Mesenteric fat pad (tissue), 1 donor: ENCODE measurements around the gene SETBP1. TPM values are rescaled to one million over a fixed set of nuclear protein-coding genes. Genes with fewer than 3 reads are reported as not detected.

ENCODE experiments used
- DNase-seq: peaks from one replicate; pipeline ENCODE4 v3.0.0-alpha.2; 2020; ENCODE audit warnings: low spot score
- long read RNA-seq: library from polyadenylated mRNA; unstranded; transcript quantifications from one replicate; pipeline ENCODE4 v2.0.0, GENCODE V29; 2020
- total RNA-seq: library from RNA; stranded (reverse); fragmentation: NEBNext Ultra II Directional; extraction: Animal tissue kit (Norgen Biotek cat#: 25700); gene quantifications from one replicate; pipeline ENCODE4 v1.2.1, GENCODE V29; 2021
- donor health status: DM: yes; HTN: yes; CAD: no.

Gene SETBP1
- total RNA-seq: 21.6 TPM
- long read RNA-seq, partial matches to known transcripts: 1 of 15 reads
- long read RNA-seq, other reads (novel, unspliced or antisense): 14 of 15 reads

DNA sequence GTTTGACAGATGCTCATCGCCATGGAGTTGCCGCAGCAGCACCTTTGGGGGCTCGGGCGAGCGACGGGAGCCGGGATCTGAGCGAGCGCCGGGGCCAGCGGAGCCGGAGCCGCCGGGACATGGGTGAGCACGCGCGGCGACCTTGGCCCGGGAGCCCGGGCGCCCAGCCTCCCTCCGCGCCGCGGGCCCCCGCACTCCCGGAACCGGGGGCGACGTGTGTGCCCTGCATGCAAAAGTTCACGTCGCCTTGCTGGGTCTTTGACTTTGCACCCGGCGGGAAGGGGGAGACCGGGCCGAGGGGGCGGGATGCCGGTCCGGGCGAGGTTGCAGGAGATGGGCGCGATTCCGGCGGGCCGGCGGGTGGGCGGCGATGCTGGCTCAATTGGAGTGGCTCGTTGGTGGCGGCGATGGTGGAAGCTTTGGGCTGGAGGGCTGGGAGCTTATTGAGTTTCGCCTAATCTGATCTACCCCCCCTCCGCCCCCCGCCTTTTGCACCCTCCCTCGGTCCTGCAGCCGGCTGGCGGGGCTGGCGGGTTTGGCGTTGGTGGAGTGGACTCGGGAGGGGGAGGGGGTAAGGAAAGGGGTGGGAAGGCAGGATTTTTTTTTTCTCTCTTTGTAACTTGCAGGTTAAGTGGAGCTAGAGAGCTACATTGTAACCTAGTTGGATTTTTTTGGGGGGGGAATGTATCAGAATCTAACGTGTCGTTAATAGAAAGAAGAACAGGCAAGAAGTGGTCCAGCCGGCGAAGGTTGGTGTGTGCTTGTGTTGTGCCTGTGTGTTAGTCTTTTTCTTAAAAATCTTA, at the start of gene SETBP1:
TSS of gene SETBP1 (plus strand) at position 616 of the 803 bp plus-strand sequence. CDS start 20,459 bp downstream, outside the sequence.
- DNase-seq: peak; percentile 93

DNA sequence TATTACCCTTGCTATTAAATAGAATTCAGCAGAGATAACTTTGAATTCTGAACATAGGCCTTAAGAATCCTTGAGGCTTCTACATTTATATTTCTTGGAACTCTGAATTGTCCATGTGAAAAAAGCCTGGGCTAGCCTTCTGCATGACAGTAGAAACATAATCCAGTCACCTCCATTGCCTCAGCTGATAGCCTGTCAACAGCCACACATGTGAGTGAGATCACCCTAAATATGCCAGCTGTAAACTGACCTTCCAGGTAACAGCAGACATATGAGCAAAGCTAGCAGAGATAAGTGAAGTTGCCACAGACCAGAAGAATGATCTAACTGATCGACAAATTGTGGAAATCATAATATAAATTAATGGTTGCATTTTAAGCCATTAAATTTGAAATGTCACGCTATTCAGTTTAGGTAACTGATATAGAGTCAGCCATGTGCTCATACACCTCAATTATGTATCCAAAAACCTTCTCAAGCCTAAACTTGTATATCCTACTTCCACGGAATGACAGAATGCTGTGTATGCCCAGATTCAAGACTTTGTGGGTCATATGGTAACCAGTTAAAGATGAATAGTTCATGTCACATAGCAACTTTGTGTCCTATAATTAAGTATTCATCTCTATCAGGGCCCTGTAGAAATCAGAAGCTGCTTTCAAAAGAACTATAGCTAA, 48.1 kb upstream of the SETBP1 start:
- DNase-seq: no peak

DNA sequence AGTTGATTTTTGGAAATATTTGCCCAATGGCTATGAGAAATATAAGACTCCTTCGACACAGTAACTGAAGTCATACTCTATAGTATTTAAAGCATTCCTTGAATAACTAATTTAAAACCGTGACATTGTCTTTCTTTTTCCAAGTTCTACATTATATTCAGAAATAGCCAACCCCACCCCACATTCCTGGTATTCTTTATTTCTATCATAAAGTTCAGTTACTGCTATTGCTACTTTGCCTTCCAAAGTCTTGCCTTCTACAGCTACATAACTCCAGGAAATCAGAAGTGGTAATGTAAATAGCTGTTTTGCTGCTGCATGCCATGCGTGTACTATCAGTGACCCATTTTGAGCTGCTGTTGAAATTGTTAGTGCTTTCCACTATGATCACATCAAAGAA, 45.1 kb upstream of the SETBP1 start:
- DNase-seq: no peak

DNA sequence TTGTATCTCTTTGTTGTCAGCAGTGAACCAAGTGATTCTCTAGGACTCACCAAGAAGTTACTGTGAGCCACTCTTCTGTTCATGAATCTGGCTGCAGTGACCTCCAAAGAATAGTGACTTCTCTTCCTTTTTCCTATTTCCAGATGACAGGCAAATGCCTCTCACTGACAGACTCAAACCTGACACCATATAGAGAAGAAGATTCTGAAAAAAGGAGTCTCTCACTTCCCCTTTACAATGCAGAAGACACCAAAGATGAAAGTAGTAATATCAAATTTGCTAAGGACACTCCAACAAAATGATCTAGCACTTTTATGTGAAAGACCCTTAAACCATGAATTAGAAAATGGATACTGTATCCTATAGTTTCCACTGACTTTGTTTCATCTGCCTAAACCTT, 44.4 kb upstream of the SETBP1 start:
- DNase-seq: no peak

DNA sequence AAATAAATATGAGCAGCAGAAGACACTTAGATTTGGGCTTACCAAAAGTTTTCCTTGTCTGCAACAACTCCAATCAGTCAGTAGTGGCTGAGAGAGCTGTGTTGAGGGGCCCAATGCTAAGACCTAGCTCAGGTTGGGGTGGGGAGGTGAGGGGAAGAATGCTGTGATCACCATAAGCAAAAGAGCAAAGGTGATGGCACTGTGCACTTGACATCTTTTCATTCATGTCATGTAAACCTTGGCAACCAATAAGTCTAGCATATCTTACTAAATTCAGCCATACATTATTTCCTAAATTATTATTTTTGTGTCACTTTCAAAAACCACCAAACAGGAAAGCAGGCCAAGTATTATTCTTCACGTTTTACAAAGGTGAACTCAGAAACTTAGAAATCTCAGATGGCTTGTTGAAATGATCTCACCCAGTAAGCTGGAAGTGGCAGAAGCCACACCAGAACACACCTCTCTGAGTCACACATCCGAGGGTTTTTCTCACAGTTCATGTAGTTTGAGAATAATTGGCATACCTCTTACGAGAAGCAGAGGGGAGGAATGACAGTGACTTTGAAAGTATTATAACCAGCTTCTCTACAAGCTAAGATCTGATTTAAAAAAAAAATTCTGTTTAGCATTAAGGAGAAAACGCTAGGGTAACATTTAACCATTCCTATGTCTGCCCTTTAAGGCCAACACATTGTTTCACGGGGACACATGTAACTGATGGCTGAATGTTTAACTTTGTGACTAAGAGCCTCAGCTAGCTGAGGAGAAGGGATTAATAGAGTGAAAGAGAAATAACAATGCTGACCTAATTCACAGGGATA, 43.3 kb upstream of the SETBP1 start:
- no peak for DNase-seq

DNA sequence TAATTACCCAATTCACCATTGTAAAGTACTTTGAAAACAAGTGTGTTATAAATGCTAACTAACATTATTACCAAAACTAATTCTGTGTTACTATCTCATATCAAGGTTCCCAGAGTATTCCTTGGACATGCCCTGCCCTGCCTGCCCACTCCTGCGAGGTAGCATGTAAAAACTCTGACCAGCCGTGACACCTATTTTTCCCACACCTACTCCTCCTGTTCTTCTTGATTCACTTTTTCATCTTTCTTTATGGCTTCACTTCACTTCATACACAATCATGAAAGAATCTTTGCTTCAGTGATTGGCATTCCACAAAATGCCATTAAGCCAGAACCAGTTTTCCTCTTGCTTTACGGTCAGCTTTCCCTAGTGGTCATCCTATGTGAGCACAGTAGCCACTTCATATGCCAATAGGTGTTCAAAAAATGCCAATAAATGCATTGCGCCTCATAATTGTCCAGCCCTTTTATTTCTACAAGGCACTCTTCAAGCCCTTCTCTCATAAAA, 42.6 kb upstream of the SETBP1 start:
- DNase-seq: no peak

DNA sequence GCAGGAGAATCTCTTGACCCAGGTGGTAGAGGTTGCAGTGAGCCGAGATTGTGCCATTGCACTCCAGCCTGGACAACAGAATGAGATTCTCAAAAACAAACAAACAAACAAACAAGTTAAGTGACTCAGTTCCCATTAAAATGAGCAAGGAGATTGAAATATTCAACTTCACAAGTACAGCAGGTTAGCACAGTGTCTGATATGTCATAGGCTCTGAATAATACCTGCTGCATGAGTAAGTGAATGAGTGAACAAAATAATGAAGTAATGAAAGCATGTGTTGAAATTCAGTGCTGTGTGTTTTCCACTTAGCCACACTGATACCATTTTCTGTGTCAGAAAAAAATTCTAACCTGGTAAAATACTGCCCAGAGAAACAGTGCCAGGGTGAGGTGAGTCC, 41.9 kb upstream of the SETBP1 start:
- no peak for DNase-seq

DNA sequence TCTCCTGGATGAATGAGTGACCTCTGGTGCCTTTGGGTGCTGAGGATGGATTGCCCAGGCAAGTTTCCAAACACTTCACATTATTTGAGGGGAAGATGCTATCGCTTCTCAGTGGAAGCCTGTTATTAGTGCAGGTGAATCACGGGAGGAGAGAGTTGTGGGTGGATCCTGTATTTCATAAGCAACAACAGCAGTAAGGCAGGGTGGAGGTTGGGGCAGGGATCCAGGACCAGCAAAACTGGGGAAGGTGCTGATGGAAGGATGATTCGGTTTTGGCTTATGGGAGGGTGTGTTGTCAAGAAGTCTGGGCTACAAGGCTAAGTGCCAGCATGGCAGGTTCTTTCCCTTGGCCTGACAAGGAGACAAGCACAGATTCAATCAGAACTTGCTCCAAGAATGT, 37.7 kb upstream of the SETBP1 start:
- DNase-seq: no peak

DNA sequence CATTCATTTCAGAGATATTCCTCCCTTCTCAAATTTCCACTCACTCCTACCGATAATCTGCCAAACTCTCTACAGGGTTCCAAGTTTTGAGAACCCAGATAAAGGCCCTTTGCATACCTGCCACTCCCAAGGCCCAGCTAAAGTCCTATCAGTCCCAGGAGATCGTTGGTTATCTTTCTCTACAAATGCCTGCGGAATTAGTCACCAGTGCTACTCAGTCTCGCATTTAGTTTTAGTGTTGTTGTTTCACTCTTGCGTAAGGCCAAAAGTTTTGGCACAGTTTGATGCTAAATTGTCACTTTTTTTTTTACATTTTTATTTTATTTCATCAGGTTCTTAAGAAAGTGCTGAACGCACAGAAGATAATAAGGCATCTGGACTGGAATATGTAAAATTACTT, 29.2 kb upstream of the SETBP1 start:
- no peak for DNase-seq

DNA sequence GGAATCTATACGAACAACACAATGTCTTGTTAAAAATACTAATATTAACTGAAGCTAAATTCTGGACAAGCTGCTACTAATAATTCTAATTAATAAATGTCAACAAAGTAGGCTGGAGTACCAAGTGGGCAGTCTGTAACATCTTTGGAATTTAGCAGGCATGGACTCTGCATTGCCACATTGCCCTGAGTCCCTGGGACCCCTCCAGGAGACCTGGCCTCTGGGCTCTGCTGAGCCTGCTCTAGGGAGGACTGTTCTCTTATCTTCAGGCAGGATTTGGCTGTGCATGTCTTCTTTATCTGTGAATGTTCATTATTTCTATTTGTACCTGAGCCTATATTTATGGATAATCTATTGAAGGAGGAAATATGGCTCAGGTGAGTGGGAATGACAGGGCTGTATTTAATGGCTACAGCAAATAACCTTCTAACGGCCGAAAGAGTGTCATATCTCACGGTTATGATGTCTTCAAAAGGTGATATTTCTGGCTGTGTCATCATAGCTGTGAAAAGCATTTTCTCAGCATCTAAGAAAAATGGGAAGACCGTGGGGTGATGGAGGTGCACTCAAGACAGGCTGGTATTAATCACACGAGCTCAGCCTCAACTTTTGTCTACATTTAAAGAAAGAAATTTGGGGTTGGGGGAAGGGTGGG, 28.6 kb upstream of the SETBP1 start:
- DNase-seq: no peak

DNA sequence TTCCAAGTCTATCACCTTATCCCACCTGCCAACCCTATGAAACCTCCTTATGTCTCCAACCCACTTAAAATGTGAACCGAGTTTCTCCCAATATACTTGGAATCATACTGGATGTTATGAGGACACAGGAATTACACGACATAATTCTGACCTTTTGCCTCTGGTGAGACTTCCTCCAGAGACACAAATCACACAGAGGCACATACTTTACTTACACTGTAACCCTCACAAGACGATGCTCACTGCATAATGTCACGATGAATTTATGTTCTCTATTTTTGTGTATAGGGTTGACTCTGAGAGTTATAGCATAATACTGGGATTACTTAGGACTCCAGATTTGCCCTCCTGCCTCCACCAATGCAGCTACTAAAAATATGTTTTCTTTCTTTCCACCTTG, 28.0 kb upstream of the SETBP1 start:
- DNase-seq: no peak

DNA sequence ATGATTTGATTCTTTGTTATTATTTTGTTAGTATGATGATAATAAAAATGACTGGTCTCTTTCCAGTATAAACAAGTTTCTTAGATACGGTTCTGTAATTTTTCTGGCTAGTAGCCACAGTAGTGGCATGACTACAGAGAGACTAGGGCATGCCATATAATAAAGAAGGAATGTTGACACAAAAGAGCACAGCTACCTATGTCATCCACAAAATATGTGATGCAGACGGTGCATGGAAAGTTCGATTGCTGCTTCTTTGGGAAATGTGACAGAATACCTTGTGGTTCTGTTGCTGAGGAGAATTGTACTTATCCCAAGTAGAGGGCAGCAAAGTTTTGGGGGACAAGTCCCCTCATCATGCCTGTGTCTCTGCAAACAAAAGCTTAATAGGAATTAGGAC, 26.1 kb upstream of the SETBP1 start:
- no peak for DNase-seq

DNA sequence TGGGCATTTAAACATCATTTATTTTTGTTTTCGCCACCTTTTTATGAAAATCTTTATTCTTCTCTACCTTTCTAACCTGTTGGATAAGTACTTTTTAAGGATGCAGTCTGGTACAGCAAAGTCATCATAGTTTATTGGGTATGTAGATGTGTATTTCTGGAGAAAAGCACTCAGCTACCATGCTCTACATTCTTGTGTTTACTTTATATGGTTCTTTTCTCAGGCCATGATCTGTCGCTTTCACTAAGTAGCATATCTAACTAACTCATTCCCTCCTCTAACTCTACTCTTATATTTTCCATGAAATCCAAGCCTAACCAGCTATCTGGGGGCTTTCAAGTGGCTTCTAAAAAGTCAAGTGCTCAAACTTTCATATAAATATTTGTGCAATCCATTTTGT, 25.3 kb upstream of the SETBP1 start:
- DNase-seq: no peak

DNA sequence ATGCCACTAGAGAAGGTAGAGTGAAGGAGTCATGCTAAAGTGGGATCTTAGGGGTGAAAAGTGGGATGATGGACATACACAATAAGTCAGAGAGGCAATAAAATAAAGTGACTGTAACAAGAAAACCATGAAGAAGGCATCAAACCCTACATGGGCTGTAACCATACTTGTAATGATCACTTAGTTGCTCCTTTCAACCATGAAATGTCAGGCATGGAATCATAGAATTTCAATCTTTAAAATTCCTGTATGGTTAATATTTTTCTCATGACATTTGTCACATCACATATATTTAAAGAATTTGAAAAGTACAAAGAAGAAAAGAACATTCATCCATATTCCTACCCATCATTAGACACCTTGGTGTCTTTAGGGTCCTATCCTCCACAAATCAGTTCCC, 20.9 kb upstream of the SETBP1 start:
- no peak for DNase-seq

DNA sequence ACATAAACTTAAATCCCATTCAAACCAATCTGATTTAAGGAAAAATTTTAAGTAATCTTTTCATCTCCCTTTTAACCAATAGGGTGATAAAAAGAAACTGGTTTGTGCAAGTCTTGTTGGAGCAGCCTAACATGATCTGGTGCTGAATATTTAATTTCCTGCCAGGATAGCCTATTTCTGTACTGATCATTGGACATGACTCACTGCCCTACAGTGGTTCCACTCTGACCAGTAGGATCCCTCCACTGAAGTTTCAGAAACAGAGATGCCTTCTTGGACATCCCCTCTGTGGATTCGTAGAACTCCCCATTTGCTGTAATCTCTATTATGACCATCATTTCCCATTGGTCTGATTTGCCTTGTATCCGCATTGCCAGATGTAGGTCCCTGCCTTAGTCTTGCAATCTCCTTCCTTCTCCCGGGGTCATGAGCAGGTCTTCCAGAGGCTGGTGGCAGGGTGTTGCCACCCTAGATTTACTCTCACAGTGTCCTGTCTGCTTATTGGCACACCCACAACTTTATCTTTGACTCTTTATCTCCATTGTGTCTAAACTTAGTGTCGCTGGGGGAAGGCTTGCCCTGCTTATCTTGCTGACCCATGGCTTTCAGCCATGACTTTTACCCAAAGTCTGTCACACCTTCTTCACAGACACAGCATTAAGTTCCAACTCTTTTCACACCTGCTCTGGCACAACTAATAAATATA, 12.3 kb upstream of the SETBP1 start:
- DNase-seq: no peak

DNA sequence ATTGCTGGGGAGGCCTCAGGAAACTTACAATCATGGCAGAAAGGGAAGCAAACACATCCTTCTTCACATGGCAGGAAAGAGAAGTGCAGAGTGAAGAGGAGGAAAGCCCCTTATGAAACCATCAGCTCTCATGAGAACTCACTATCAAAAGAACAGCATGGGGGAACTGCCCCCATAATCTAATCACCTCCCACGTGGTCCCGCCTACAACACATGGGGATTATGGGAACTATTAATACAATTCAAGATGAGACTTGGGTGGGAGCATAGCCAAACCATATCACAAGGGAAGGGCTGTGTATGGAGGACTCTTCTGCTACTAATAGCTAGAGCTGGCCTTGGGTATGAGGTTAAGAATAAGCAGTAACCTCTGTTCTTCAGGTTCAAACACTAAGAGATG, 8.8 kb upstream of the SETBP1 start:
- DNase-seq: no peak

DNA sequence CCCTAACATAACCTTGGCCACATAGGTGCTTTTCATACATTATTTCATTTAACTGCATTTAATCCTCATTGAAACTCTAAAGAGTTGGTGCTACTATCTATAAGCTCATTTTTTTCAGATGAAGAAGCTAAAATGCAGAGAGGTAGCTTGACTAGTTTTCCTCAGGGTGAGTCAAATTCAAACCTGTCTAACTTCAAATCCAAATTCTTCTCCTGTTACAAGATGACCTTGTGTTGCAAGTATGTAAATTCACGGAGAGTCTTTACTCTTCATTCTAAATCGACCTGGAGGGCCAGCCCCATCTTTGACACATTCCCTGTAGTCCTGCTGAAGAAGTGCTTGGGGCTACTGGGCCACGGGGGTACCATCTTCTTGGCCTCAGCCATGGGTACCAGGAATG, 8.2 kb upstream of the SETBP1 start:
- no peak for DNase-seq

DNA sequence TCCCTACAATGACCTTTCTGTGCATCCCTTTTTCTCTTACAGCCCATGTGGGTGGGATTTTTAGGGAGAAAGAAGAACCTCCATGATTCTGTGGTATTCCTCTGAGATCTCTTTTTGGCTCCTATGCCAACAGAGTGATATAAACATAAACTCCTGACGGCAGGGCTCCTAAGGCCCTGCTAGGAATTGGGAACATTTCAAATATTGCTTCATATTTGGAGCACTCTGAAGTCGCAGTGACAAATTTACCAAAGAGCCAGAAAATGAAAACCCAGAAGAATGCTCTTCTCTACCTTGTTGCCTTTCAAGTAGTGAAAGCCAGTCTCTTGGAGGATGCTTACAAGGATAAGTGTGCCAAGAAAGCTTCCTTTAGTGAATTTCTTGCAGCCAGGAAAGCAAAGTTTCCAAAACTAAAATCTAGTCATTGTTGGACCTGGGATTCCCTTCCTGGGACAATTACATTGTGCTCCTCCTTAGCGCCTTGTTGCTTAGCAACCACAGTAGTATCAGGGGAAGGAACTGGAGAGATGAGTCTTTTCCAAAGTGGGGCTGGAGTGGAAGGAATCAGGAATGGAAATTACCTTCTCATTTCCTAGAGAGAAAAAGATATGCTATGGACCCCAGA, 7.3 kb upstream of the SETBP1 start:
- DNase-seq: no peak

DNA sequence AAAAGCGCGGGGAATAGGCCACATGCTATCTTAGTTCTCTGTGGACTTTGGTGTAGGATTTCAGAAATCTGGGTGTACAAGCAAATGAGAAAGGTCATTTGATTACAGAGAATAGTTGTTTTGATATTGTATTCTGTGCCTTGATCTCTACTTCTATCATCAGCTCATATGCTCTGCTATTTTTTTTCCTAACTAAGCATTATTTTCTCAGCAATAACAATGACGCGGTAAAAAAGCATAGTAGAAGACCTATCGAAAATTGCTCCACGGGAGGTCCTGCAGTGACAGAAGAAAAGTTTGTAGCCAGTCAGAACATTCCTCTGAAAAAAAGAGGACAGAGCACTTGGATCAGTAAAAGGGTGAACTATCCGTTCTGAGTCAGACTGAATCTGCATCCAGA, 2.8 kb upstream of the SETBP1 start:
- no peak for DNase-seq

DNA sequence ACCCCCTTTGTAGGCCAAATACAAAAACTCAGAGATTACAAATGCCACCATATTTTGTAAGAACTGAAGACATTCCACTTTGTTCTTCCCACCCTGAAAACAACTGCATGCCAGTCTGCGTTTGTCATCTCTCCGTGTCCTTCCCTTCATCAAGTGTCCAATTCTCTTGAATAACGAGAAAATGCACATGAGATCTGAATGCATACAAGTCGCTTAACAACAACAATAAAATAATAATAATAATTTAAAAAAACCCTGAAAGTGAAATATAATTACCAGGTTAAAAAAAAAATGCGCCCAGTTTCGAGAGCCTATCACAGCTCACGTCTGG, 2.0 kb upstream of the SETBP1 start:
- DNase-seq: no peak
